Measurements from ENCODE around the gene PSMA5. TPM values are rescaled to one million over a fixed set of nuclear protein-coding genes. Genes with fewer than 3 reads are reported as not detected.
"Not testable (repeated sequence)": the region's sequence is repeated elsewhere in the genome, so short reads cannot be mapped to it uniquely, and the experiment has no call there.

Gene PSMA5
- total and polyA plus RNA-seq, 7 experiments from 2014 or later, result 38.3 to 203 (median 76.4) TPM

DNA sequence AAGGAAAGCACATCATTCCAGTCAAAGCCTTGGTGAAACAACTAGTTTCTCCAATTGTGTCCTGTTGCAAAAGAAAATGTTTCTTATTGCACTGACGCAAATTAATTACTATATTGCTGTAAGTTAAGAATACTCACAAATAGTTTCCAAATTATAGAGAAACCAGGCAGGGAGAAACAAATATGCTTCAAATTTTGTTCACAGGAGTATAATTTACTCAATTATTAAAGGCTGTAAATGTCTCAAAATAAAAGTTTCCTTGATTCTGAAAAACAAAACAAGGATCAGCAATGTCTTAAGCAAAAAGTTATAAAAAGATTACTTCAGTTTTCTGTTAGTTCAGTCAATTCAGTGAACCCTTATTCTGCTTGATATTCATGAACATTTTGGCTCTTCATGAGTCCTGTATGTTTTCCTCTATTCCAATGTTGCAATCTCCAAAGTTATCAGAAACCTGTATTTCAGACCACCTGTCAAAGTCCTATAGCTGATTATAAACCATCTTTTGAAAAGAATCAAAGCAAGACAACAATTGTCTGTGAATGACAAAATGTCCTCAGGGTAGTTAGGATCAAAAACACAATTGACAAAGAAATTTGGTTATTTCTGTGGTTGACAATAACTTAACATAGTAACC, 28.4 kb upstream of the PSMA5 start:
- no peaks in the 10 kb centered on the region for H3K36me3 ChIP-seq (ENCODE audit: control insufficient read depth in 2 of 3, insufficient read depth in 3 of 3, low read length in 3 of 3)
- H3K27me3 ChIP-seq (ENCODE audit: control insufficient read depth in 2 of 2, insufficient read depth in 2 of 2, low read length in 2 of 2), result no peaks in the 10 kb centered on the region
- POLR2A ChIA-PET, result no interaction called here
- DNase-seq, result no peak
- CTCF ChIA-PET, result no interaction called here
- Mint-ChIP-seq H3K4me3 (no peak overlapping the region), H3K9me3 (peaks cover 0 to 37% (median 14%) of the 10 kb centered on the region in 11 donors), H3K27me3 (peaks cover 22 to 57% (median 46%) of the 10 kb centered on the region in 5 donors), H3K36me3 (peaks cover 0 to 13% (median 3%) of the 10 kb centered on the region in 5 donors), H3K27ac (no peak overlapping the region), H3K4me1 (no peaks in the 10 kb centered on the region)
- H3K9me3 ChIP-seq (ENCODE audit: control insufficient read depth in 2 of 3, low read length in 3 of 3), result peaks cover 0 to 4% (median 0%) of the 10 kb centered on the region in 3 experiments
- no peak overlapping the region for H3K27ac ChIP-seq (ENCODE audit: low read depth, low read length)
- H3K4me1 ChIP-seq (ENCODE audit: control insufficient read depth in 2 of 2, insufficient read depth in 2 of 2, low read length in 2 of 2), result no peaks in the 10 kb centered on the region
- no peak overlapping the region for H3K4me3 ChIP-seq (ENCODE audit: low read length)
- ATAC-seq, result no peak
- intact Hi-C loops (cut with micrococcal nuclease), result no loop called here

DNA sequence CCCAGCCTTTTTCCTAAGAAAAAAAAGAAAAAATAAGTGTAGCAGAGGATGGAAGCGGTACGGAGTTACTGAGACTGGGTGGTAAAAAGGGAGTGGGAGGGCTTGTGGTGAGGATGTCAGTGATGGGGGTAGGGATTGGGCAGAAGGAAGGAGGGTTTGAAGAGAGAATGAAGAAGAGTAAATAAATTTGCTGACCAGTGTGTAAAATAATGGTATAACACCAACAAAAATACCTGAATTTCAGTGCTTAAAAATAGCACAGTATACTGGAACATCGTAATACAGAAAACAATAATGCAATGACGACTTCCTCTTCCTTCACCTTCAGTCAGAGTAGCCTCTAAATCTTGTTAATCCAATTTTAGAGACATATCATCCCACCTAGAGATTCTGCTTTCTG, 21.3 kb upstream of the PSMA5 start:
- DNase-seq (no peak), ATAC-seq (no peak)
- peaks cover 24 to 58% (median 37%) of the 10 kb centered on the region in 5 donors for H3K27me3 Mint-ChIP-seq
- H3K27ac Mint-ChIP-seq, result no peak overlapping the region
- Histone ChIP-seq H3K36me3 (ENCODE audit: control insufficient read depth in 2 of 3, insufficient read depth in 3 of 3, low read length in 3 of 3) (no peaks in the 10 kb centered on the region), H3K27ac (ENCODE audit: low read depth, low read length) (no peak overlapping the region), H3K27me3 (ENCODE audit: control insufficient read depth in 2 of 2, insufficient read depth in 2 of 2, low read length in 2 of 2) (peaks cover 3 to 5% of the 10 kb centered on the region in 2 donors), H3K4me3 (ENCODE audit: low read length) (no peak overlapping the region), H3K9me3 (ENCODE audit: control insufficient read depth in 2 of 3, low read length in 3 of 3) (no peaks in the 10 kb centered on the region), H3K4me1 (ENCODE audit: control insufficient read depth in 2 of 2, insufficient read depth in 2 of 2, low read length in 2 of 2) (no peaks in the 10 kb centered on the region)
- ChIA-PET POLR2A (no interaction called here), CTCF (interaction anchor here (0.6 kb wide), 1 partner anchor 718 kb away, joined by 4 read pairs; no protein-coding TSS in a partner anchor)
- H3K4me3 Mint-ChIP-seq, result no peak overlapping the region
- intact Hi-C loops (cut with micrococcal nuclease), result no loop called here
- H3K36me3 Mint-ChIP-seq, result peaks cover 0 to 3% (median 0%) of the 10 kb centered on the region in 5 donors
- H3K4me1 Mint-ChIP-seq, result no peaks in the 10 kb centered on the region
- H3K9me3 Mint-ChIP-seq, result peaks cover 0 to 7% (median 2%) of the 10 kb centered on the region in 11 donors

DNA sequence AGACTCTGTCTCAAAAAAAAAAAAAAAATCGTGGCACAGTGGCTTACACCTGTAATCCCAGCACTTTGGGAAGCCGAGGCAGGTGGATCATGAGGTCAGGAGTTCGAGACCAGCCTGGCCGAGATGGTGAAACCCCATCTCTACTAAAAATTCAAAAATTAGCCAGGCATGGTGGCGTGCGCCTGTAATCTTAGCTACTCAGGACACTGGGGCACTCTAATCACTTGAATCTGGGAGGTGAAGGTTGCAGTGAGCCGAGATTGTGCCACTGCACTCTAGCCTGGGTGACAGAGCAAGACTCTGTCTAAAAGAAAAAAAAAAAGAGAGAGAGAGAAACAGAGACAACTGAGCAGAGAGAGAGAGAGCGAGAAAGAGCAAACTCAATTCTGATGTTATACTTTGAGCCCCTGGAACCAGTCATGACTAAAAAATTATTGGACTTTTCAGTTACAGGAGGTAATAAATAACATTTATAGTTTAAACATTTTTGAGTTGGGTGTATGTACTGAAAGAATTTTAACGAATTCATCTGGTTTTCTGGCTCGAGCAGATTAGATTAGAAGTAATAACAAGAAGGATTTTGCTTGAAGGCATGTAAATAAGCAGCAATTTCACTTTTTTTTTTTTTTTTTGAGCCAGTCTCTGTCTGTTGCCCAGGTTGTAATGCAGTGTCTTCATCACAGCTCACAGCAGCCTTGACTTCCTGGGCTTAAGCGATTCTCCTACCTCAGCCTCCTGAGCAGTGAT, 19.9 kb upstream of the PSMA5 start:
- CTCF ChIA-PET; H3K27ac ChIP-seq (ENCODE audit: low read depth, low read length); ATAC-seq; H3K36me3 ChIP-seq (ENCODE audit: control insufficient read depth in 2 of 3, insufficient read depth in 3 of 3, low read length in 3 of 3); DNase-seq; H3K4me1 ChIP-seq (ENCODE audit: control insufficient read depth in 2 of 2, insufficient read depth in 2 of 2, low read length in 2 of 2); H3K27me3 ChIP-seq (ENCODE audit: control insufficient read depth in 2 of 2, insufficient read depth in 2 of 2, low read length in 2 of 2); H3K4me3 Mint-ChIP-seq; POLR2A ChIA-PET; intact Hi-C loops (cut with micrococcal nuclease); H3K9me3 ChIP-seq (ENCODE audit: control insufficient read depth in 2 of 3, low read length in 3 of 3); H3K9me3 Mint-ChIP-seq; H3K4me3 ChIP-seq (ENCODE audit: low read length); H3K4me1 Mint-ChIP-seq; H3K27ac Mint-ChIP-seq; H3K36me3 Mint-ChIP-seq: not testable (repeated sequence)
- peaks cover 20 to 49% (median 27%) of the 10 kb centered on the region in 5 donors for H3K27me3 Mint-ChIP-seq

DNA sequence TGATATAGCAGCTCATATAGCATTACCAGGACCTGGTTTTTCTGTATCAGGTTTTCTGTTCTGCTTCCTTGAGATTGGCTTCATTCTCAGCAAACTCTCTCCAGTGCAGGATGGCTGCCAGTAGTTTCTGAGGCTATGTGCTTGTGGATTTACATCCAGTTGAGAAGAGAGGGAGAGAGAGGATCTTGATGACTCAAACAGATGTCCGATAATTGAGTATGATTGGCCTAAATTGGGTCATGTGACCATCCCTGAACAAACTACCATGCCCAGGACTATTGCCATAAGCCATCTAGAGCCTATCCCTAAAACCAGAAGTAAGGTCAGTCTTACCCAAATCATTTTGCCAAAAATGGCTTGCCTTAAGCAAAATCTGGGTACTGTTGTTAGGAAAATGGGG, 18.1 kb upstream of the PSMA5 start:
- no peak overlapping the region for H3K4me3 Mint-ChIP-seq
- H3K4me3 ChIP-seq (ENCODE audit: low read length), result no peak overlapping the region
- no peak overlapping the region for H3K27ac ChIP-seq (ENCODE audit: low read depth, low read length)
- H3K27ac Mint-ChIP-seq, result no peak overlapping the region
- peaks cover 0 to 4% (median 0%) of the 10 kb centered on the region in 11 donors for H3K9me3 Mint-ChIP-seq
- CTCF ChIA-PET, result no interaction called here
- H3K4me1 ChIP-seq (ENCODE audit: control insufficient read depth in 2 of 2, insufficient read depth in 2 of 2, low read length in 2 of 2), result no peaks in the 10 kb centered on the region
- no peaks in the 10 kb centered on the region for H3K36me3 ChIP-seq (ENCODE audit: control insufficient read depth in 2 of 3, insufficient read depth in 3 of 3, low read length in 3 of 3)
- POLR2A ChIA-PET, result interaction anchor here (0.6 kb wide), 1 partner anchor 924 kb away, joined by 4 read pairs; no protein-coding TSS in a partner anchor
- no peaks in the 10 kb centered on the region for H3K4me1 Mint-ChIP-seq
- H3K27me3 Mint-ChIP-seq, result peaks cover 10 to 33% (median 16%) of the 10 kb centered on the region in 5 donors
- no peaks in the 10 kb centered on the region for H3K9me3 ChIP-seq (ENCODE audit: control insufficient read depth in 2 of 3, low read length in 3 of 3)
- peaks cover 3 to 5% of the 10 kb centered on the region in 2 donors for H3K27me3 ChIP-seq (ENCODE audit: control insufficient read depth in 2 of 2, insufficient read depth in 2 of 2, low read length in 2 of 2)
- ATAC-seq, result no peak
- DNase-seq, result no peak
- peaks cover 0 to 3% (median 0%) of the 10 kb centered on the region in 5 donors for H3K36me3 Mint-ChIP-seq
- intact Hi-C loops (cut with micrococcal nuclease), result no loop called here

DNA sequence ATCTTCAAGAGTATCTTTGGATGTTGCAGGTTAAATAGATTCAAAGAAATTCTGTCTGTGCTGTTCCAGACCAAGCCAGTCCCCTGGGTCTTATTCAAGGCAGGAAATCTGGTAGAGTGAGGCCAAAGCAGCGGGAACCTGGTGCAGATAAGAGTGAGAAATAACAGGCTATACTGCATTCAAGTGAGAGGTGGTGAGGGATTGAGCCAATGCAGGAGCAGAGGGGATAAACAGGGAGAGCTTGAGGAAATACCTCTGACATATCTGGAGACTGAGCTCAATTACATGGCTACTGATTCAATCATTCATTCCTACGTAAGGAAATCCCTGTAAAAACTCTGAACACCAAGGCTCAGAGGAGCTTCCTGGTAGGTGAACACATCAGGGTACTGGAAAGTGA, 17.2 kb upstream of the PSMA5 start:
- no peaks in the 10 kb centered on the region for H3K4me1 Mint-ChIP-seq
- Histone ChIP-seq H3K36me3 (ENCODE audit: control insufficient read depth in 2 of 3, insufficient read depth in 3 of 3, low read length in 3 of 3) (no peaks in the 10 kb centered on the region), H3K4me1 (ENCODE audit: control insufficient read depth in 2 of 2, insufficient read depth in 2 of 2, low read length in 2 of 2) (no peaks in the 10 kb centered on the region), H3K27ac (ENCODE audit: low read depth, low read length) (no peak overlapping the region), H3K9me3 (ENCODE audit: control insufficient read depth in 2 of 3, low read length in 3 of 3) (no peaks in the 10 kb centered on the region), H3K4me3 (ENCODE audit: low read length) (no peak overlapping the region), H3K27me3 (ENCODE audit: control insufficient read depth in 2 of 2, insufficient read depth in 2 of 2, low read length in 2 of 2) (peaks cover 3 to 5% of the 10 kb centered on the region in 2 donors)
- H3K9me3 Mint-ChIP-seq, result no peaks in the 10 kb centered on the region
- no peak overlapping the region for H3K27ac Mint-ChIP-seq
- peaks cover 4 to 27% (median 16%) of the 10 kb centered on the region in 5 donors for H3K27me3 Mint-ChIP-seq
- no peak overlapping the region for H3K4me3 Mint-ChIP-seq
- ChIA-PET POLR2A (interaction anchor here (0.6 kb wide), 1 partner anchor 923 kb away, joined by 4 read pairs; no protein-coding TSS in a partner anchor), CTCF (interaction anchor here (0.6 kb wide), 1 partner anchor 90 kb away, joined by 4 read pairs; no protein-coding TSS in a partner anchor)
- DNase-seq (no peak), ATAC-seq (no peak)
- H3K36me3 Mint-ChIP-seq, result peaks cover 0 to 3% (median 0%) of the 10 kb centered on the region in 5 donors
- intact Hi-C loops (cut with micrococcal nuclease), result no loop called here

DNA sequence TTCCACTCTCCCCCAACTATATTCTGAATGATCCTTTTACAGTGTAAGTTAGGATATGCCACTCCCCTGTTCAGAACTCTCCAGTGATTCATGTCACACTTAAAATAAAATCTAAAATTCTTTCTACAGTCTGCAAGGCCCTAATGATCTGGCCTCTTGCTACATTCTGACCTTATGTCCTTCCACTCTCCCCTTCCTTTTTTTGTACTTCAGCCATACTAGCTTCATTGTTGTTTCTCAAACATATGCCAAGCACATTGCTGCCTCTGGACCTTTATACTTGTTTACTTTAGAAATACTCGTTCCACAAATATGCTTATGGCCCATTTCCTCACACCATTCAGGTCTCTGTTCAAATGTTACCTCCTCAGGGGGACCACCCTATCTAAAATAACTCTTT, 14.8 kb upstream of the PSMA5 start:
- ATAC-seq (no peak), DNase-seq (no peak)
- H3K27ac Mint-ChIP-seq, result no peak overlapping the region
- no peaks in the 10 kb centered on the region for H3K4me1 ChIP-seq (ENCODE audit: control insufficient read depth in 2 of 2, insufficient read depth in 2 of 2, low read length in 2 of 2)
- H3K36me3 ChIP-seq (ENCODE audit: control insufficient read depth in 2 of 3, insufficient read depth in 3 of 3, low read length in 3 of 3), result no peaks in the 10 kb centered on the region
- H3K4me3 ChIP-seq (ENCODE audit: low read length), result no peak overlapping the region
- ChIA-PET POLR2A (no interaction called here), CTCF (no interaction called here)
- no peak overlapping the region for H3K27ac ChIP-seq (ENCODE audit: low read depth, low read length)
- H3K27me3 ChIP-seq (ENCODE audit: control insufficient read depth in 2 of 2, insufficient read depth in 2 of 2, low read length in 2 of 2), result peaks cover 3 to 5% of the 10 kb centered on the region in 2 donors
- H3K4me1 Mint-ChIP-seq, result no peaks in the 10 kb centered on the region
- no peak overlapping the region for H3K4me3 Mint-ChIP-seq
- no peaks in the 10 kb centered on the region for H3K9me3 ChIP-seq (ENCODE audit: control insufficient read depth in 2 of 3, low read length in 3 of 3)
- intact Hi-C loops (cut with micrococcal nuclease), result no loop called here
- peaks cover 0 to 3% (median 0%) of the 10 kb centered on the region in 5 donors for H3K36me3 Mint-ChIP-seq
- no peaks in the 10 kb centered on the region for H3K9me3 Mint-ChIP-seq
- peaks cover 4 to 12% (median 8%) of the 10 kb centered on the region in 5 donors for H3K27me3 Mint-ChIP-seq

Measured in naive thymus-derived CD4-positive, alpha-beta T cell (primary cell).